Upper lobe of right lung (tissue), 1 donor: ENCODE data around the gene NELL2. TPM values are rescaled to one million over a fixed set of nuclear protein-coding genes. Genes with fewer than 3 reads are reported as not detected.

ENCODE experiments used
- ATAC-seq: fragments of 200-7000 bp; cut with Tn5 transposase; one replicate; pipeline ENCODE4 v1.9.1; 2020; ENCODE audit warnings: mild to moderate bottlenecking, moderate library complexity
- DNase-seq: peaks from one replicate; pipeline ENCODE4 v3.0.0-alpha.2; 2020
- H3K27ac ChIP-seq: fragments of 200-600 bp; one replicate; pipeline ENCODE4 v1.8.0; 2022
- H3K27me3 ChIP-seq: fragments of 200-600 bp; one replicate; pipeline ENCODE4 v1.8.0; 2022; ENCODE audit warnings: mild to moderate bottlenecking
- H3K36me3 ChIP-seq: fragments of 200-600 bp; one replicate; pipeline ENCODE4 v1.8.0; 2022
- H3K4me1 ChIP-seq: fragments of 200-600 bp; one replicate; pipeline ENCODE4 v1.8.0; 2022
- H3K4me3 ChIP-seq: fragments of 200-600 bp; one replicate; pipeline ENCODE4 v1.8.0; 2022; ENCODE audit warnings: mild to moderate bottlenecking
- H3K9me3 ChIP-seq: fragments of 200-600 bp; one replicate; pipeline ENCODE4 v1.8.0; 2022
- intact Hi-C: fragments of 100-400 bp; cut with DNase I; formaldehyde crosslinking; loops from one replicate; pipeline ENCODE4 v1.11.0; 2022
- total RNA-seq: library from RNA; stranded (reverse); fragmentation: NEBNext Ultra II Directional; extraction: Animal tissue kit (Norgen Biotek cat#: 25700); gene quantifications from one replicate; pipeline ENCODE4 v1.2.1, GENCODE V29; 2021
- TF ChIP-seq, protein P1 (sequence below): fragments of 200-600 bp; IDR thresholded peaks from one replicate; pipeline ENCODE4 v1.8.0; 2022; ENCODE audit warnings: antibody characterized with exemption
- donor health status: DM: no; HTN: yes; CAD: no; lungs with severe emphysema.

The NELL2 gene
- total RNA-seq, 1 donor from 2014 or later: 1.6 TPM

DNA sequence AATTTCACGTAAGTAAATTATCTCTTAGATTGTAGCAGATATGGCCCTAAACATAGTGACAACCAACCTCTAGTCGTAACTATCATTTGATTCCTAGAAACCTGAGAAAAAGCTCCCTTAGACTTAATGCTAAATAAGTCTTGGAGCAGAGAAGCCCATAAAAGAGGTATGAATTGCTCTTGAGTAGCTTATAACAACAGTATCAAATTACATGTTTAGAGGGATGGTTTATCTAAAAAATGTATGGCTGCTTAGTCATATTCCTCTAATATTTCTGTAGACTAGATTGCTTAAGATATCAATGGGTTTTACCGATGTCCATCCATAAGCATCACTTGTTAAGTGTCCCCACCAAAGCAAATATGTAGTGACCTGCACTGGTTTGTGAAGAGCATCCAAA is 259.7 kb downstream of the NELL2 start:
- H3K36me3 ChIP-seq: no peaks in the 10 kb centered on the region
- H3K9me3 ChIP-seq: no peaks in the 10 kb centered on the region
- ATAC-seq (no peak), DNase-seq (no peak)
- no peaks in the 10 kb centered on the region for H3K4me1 ChIP-seq
- H3K27ac ChIP-seq: no peak overlapping the region
- H3K27me3 ChIP-seq: no peaks in the 10 kb centered on the region
- H3K4me3 ChIP-seq: no peak overlapping the region
- intact Hi-C loops: no loop called here
- TF ChIP-seq, protein P1, sequence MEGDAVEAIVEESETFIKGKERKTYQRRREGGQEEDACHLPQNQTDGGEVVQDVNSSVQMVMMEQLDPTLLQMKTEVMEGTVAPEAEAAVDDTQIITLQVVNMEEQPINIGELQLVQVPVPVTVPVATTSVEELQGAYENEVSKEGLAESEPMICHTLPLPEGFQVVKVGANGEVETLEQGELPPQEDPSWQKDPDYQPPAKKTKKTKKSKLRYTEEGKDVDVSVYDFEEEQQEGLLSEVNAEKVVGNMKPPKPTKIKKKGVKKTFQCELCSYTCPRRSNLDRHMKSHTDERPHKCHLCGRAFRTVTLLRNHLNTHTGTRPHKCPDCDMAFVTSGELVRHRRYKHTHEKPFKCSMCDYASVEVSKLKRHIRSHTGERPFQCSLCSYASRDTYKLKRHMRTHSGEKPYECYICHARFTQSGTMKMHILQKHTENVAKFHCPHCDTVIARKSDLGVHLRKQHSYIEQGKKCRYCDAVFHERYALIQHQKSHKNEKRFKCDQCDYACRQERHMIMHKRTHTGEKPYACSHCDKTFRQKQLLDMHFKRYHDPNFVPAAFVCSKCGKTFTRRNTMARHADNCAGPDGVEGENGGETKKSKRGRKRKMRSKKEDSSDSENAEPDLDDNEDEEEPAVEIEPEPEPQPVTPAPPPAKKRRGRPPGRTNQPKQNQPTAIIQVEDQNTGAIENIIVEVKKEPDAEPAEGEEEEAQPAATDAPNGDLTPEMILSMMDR: no peak

DNA sequence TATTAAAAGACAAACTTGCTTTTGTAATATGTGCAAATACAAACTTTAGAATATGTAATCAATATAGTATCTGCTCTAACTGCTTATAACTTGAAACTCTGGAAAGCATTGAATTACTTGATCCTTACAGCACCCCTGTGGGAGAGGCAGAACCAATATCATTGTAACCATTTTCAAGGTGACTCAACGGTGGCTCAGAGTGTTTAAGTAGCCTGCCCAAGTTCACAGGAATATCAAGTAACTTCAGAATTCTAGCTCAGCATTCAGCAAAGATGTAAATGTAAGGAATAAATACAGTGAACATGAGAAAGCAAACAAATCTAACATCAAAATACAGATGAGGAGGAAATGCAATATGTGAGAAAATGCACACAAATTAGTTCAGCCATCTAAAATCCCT is 264.6 kb downstream of the NELL2 start:
- ATAC-seq (no peak), DNase-seq (no peak)
- Histone ChIP-seq H3K4me1 (no peaks in the 10 kb centered on the region), H3K36me3 (no peaks in the 10 kb centered on the region), H3K4me3 (no peak overlapping the region), H3K27me3 (no peaks in the 10 kb centered on the region), H3K27ac (no peak overlapping the region), H3K9me3 (no peaks in the 10 kb centered on the region)
- TF ChIP-seq, protein P1: no peak
- intact Hi-C loops: no loop called here

DNA sequence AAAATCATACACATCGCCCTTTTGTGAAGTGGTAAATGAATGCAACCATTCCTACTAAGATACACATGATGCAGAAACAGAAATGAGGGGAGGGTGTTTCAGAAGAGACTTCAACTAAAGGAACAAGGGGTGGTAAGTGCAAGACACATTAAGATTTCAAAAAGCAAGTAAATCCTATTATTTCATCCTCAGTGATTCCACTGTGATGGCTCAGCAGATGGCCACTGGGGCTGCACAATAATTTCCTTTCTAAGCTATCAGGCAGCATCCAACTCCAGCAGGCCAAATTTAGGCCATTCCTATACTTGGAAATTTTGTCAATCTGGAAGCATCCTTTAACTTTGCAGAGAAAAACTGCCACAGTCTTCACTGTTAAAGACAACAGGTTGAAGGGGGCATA is 272.4 kb downstream of the NELL2 start:
- DNase-seq: no peak
- no peaks in the 10 kb centered on the region for H3K9me3 ChIP-seq
- intact Hi-C loops: no loop called here
- H3K27ac ChIP-seq: no peak overlapping the region
- no peak for ATAC-seq
- no peaks in the 10 kb centered on the region for H3K27me3 ChIP-seq
- no peak overlapping the region for H3K4me3 ChIP-seq
- no peaks in the 10 kb centered on the region for H3K36me3 ChIP-seq
- TF ChIP-seq, protein P1: no peak
- H3K4me1 ChIP-seq: no peaks in the 10 kb centered on the region

DNA sequence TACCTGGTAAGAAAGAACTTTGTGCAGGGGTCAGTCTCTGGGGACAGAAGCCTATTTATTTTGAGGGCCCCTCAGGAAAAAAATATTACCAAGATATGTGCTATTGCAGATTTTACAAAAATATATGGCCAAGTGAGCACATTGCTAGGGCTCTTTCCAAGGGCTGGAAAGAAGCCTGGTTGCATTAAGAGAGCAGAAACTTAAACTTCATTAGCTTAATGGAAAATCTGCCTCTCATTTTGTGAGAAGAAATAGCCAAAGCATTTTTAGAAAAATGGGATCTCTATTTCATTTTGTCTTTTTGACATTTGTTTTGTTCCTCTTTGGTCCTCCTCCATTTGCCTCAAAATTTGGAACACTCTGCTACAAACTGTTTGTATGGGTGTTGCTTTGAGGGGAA is 283.5 kb downstream of the NELL2 start:
- H3K4me1 ChIP-seq: no peaks in the 10 kb centered on the region
- TF ChIP-seq, protein P1: no peak
- H3K4me3 ChIP-seq: no peak overlapping the region
- ATAC-seq (no peak), DNase-seq (no peak)
- no peaks in the 10 kb centered on the region for H3K9me3 ChIP-seq
- no peak overlapping the region for H3K27ac ChIP-seq
- no peaks in the 10 kb centered on the region for H3K36me3 ChIP-seq
- no peaks in the 10 kb centered on the region for H3K27me3 ChIP-seq
- intact Hi-C loops: no loop called here

DNA sequence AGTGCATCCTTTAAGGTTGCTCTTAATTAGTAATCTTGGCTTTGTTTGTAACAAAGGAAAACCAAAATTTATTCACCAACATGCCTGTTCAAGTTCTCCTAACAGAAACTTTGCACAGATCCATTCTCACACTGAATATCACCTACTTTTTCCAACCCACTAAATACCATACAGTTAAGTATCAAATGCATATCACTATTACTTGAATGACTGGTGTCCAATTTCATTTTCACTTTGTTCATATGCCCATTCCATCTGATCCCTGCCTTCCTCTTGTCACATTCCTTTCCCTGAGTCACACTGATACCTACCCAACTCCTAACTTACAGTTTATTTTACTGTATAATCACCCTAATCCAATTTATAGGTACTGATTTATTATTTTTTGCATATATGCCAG is 286.4 kb downstream of the NELL2 start:
- intact Hi-C loops: no loop called here
- H3K4me3 ChIP-seq: no peak overlapping the region
- no peaks in the 10 kb centered on the region for H3K4me1 ChIP-seq
- no peaks in the 10 kb centered on the region for H3K27me3 ChIP-seq
- no peak for DNase-seq
- no peak for ATAC-seq
- no peak overlapping the region for H3K27ac ChIP-seq
- TF ChIP-seq, protein P1: no peak
- no peaks in the 10 kb centered on the region for H3K36me3 ChIP-seq
- H3K9me3 ChIP-seq: no peaks in the 10 kb centered on the region

DNA sequence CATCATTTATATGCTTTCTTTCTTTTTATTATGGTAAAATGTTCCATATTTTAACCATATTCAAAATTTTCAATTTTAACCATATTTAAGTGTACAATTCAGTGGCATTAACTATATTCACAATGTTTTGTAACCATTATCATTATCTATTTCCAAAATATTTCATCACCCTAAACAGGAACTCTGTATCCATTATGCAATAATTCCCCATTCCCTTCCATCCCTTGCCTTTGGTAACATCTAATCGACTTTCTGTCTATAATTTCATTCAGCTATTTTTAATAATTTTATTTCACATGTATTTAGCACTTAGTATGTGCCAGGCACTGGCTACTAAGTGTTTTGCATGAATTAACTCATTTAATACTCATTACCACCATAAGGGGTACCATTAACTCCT is 287.5 kb downstream of the NELL2 start:
- Histone ChIP-seq H3K4me1 (no peaks in the 10 kb centered on the region), H3K36me3 (no peaks in the 10 kb centered on the region), H3K4me3 (no peak overlapping the region), H3K27ac (no peak overlapping the region), H3K27me3 (no peaks in the 10 kb centered on the region), H3K9me3 (no peaks in the 10 kb centered on the region)
- intact Hi-C loops: no loop called here
- DNase-seq (no peak), ATAC-seq (no peak)
- TF ChIP-seq, protein P1: no peak
